HG03571 (cell line): ENCODE results near the gene ATP13A2.

Experiments used
- ATAC-seq: cut with Tn5 transposase; IDR thresholded peaks from one replicate; pipeline ENCODE4 v1.9.1; 2021; ENCODE audit not compliant: unreplicated experiment

Gene ATP13A2, protein sequence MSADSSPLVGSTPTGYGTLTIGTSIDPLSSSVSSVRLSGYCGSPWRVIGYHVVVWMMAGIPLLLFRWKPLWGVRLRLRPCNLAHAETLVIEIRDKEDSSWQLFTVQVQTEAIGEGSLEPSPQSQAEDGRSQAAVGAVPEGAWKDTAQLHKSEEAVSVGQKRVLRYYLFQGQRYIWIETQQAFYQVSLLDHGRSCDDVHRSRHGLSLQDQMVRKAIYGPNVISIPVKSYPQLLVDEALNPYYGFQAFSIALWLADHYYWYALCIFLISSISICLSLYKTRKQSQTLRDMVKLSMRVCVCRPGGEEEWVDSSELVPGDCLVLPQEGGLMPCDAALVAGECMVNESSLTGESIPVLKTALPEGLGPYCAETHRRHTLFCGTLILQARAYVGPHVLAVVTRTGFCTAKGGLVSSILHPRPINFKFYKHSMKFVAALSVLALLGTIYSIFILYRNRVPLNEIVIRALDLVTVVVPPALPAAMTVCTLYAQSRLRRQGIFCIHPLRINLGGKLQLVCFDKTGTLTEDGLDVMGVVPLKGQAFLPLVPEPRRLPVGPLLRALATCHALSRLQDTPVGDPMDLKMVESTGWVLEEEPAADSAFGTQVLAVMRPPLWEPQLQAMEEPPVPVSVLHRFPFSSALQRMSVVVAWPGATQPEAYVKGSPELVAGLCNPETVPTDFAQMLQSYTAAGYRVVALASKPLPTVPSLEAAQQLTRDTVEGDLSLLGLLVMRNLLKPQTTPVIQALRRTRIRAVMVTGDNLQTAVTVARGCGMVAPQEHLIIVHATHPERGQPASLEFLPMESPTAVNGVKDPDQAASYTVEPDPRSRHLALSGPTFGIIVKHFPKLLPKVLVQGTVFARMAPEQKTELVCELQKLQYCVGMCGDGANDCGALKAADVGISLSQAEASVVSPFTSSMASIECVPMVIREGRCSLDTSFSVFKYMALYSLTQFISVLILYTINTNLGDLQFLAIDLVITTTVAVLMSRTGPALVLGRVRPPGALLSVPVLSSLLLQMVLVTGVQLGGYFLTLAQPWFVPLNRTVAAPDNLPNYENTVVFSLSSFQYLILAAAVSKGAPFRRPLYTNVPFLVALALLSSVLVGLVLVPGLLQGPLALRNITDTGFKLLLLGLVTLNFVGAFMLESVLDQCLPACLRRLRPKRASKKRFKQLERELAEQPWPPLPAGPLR

DNA sequence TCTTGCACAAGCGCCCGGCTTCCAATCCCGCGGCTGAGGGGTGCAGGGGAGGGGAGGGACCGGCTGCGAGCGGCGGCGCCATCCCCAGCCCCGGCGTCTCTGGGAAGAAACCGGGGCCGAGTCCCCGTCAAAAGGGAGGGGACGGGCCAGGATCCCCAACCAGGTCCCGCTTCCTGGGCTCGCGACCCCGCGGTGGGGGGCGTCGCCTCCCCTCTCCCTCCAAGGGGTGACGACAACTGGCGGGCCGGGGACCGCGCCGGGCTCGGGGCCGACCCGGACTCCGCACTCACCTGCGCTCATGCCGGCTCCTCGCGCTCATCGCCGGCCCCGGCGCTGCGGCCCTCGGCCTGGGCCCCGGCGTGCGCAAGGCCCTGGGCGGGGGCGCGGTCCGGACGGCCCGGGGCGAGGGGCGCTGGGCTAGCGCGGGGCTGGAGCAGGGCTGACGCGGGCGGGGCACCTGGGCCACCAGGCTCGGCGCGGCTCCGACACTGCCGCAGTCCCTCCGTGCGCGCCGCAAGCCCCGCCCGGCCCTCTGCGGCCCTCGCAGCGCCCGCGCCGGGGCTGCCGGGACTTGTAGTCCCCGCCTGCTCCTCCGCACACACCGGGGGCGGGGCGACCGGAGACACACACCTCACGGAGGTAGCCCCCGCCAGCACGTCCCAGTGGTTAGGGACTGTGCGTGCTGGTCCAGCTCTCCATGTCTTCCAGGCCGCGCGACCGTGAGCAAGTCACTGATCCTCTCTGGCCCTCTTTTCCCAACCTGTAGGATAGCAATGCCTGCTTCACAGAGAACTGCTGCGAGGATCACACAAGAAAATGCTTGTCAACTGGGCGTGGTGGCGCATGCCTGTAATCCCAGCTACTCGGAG, at the start of gene ATP13A2:
ATP13A2 (minus strand) TSS at position 490 of the 869 bp plus-strand sequence; CDS start at position 300, 190 bp downstream.
- peak; percentile 76 for ATAC-seq

DNA sequence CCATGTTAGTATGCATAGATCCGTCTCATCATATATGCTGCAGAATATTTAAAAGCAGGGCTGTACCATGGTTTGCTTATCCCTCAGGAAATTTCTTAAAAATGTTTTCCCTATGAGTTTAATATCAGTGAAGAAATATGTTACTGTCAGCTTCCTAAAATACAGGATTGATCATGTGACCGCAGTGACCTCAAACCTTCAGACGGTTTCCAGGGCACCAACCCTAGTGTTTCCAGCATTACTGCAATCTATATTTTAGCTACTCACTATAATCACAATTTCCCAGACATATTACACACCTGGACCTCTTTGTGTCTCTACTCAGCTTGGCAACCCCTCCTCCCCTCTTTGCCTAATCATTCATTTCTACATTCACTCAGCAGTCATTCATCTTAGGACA, 49.8 kb upstream of the ATP13A2 start:
- ATAC-seq = no peak

DNA sequence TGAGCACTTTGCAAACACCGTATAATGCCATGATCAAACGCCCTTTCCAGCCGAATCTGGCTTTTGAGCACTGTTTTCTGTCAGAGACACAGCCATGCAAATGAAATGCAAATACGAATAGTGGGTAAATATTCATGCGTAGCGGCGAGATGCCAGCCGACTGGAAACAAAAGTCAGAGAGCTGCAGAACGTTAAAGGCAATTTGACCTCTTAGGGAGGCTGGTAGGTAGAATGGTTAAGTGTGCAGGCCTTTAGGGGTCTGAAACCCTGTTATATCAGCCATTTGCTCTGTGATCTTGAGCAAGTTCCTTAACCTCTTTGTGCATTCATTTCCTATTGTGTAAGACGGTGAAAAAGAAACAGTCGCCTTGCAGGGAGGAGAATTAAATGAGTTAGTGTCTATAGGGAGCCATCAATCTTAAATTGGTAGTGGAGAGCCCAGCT, 48.6 kb upstream of the ATP13A2 start:
- no peak for ATAC-seq

DNA sequence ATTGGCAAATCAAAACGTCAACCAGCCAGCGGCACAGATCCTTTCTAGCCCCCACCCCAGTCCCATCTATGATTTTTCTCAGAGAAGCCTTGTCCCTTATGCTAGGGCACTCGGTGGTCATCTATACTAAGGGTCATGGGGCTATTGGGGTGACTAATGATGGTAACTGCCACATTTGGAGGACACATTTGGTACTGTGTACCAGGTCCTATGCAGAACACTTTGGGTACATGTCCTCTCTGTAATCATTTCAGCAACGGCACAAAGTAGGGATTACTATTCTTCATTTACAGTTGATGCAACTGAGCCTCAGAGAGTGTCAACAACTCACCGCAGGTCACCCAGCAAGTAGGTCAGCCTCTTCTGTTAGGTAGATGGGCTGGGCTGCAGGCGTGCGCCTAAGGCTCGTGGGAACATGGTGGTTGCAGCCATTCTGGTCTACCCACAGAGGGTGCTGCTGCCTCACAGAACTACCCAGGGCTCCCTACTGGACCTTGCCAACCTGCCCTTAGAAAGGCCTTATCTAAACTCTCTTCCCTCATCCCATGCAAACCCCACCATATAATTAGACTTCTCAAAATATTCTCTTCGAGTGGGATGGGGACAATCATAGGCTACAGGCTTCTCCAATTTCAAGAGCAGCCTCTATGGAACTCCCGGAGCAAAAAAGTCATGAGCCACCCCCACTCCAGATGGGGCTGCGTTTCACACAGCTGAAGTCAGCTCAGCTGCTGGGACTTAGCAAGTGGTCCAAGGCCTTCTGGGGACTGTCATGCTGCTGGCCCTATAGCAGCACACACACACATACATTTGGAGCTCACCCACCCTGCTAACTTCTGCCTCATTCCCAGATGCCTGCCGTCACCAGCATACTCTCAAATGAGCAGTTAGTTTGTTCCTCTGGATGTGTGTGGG, 47.9 kb upstream of the ATP13A2 start:
- no peak for ATAC-seq

DNA sequence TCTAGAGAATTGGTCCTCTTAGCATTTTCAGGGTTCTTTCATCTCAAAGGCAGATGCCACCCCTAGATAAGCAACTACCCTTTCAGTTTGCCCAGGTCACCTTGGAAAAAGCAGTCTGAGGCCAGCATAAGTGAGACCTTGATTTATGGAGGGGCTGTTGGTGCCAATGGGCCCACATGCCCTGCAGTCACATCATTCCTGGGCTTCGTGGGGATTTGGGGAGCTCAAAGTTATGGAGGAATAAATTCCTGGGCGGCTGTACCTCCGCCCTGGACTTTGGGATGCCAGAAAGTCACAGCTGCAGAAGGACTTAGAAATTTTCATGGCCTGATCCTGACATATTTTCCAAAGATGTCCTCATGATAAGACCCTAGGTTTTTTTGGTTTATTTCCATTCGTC, 44.8 kb upstream of the ATP13A2 start:
- ATAC-seq = no peak

DNA sequence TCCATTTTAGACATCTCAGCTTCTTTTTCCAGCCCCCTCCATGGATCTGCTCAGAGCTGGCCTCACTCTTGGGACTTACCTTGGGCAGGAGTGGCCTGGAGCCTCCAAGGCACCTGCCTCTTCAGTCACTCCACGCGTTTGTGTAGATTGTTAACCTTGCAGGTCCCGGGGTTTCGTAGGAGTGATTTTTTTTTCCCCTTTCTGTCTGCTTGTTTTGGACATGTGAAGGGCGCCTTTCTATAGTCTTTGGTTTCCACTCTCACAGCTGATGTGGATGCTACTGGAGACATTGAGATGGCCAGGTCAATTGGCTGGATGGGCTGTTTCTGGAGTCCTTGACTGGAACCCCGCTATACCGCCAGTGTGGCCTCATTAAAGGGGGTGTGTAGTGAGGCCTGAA, 44.1 kb upstream of the ATP13A2 start:
- no peak for ATAC-seq

DNA sequence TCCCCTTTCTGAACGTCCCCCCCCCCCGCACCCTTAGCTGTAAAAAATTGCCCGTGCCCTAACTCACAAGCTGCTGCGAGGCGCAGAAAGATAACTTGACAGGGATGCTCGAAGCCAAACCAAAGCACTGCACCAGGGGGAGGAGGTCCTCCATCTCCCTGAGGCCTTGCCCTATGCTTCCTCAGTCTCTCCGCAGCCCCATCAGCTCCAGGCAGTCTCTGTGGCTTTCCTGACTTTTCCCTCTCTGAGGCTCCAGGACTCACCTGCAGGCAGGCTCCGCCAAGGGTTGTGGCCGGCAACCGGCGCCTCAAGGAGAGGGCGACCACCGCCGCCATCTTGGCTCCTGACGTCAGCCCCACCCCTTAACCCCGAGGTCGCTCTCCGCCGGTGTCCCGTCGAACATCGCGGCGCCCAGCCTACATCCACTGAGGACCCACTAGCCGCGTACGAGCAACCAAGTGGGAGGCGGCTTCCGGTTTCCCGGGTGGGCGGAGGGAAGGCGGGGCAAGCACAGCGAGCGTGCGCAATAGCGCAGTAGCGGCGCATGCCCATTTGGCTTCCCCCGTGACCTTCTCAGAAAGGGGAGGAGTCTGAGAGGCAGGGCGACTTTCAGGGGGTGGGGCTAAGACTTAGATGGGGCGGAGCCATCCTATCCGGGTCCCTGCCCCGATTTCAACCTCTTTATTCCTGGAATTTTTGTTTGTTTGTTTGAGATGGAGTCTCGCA, 42.1 kb upstream of the ATP13A2 start, which contains the start of gene SDHB:
SDHB (minus strand) TSS at position 348 of the 726 bp plus-strand sequence; CDS start at position 335, 13 bp downstream.
- ATAC-seq = peak; percentile 94

DNA sequence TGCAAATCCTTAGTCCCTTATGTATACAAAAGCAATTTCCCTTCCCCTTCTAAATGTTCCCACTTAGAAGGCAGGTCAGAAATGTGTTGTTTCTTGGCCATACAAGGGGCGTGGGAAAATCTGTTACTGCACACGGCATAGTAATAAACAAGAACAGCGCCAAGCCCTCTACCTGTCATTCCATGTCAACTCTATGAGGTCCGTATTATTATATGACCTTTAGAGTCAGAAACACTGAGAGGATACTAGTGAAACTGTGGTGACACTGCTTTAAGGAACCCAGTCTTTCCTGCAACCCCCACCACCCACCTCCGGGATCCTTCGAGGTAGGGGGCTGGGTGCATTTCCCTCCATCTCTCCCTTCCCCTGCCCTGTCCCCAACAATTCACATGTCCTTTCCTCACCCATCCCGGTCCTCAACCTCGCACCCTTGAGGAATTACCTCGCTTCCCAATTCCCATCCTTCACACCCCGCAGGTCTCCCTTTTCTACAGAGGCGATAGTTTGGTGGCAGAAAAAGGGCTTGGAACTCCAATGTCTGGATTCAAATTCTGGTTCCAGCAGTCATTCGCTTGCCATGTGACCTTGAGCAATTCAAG, 41.5 kb upstream of the ATP13A2 start:
- no peak for ATAC-seq

DNA sequence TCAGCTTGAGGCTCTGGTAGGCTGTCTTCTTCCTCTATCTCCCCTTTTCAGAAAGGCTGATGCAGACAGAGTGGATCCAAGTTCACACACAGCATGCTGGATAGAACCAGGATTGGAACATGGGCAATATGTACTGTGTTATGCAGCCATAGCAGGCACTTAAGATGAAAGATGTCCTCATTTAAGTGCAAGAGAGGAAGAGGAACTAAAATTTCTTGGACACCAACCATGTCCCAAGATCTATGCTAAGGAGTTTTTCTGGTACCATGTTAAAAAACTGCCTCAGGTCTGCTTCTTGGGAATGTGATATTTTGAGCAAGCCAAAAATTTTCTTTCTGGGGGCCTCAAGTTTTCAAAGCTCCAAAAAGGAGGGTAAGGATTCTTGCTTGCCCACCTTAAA, 40.9 kb upstream of the ATP13A2 start:
- no peak for ATAC-seq

DNA sequence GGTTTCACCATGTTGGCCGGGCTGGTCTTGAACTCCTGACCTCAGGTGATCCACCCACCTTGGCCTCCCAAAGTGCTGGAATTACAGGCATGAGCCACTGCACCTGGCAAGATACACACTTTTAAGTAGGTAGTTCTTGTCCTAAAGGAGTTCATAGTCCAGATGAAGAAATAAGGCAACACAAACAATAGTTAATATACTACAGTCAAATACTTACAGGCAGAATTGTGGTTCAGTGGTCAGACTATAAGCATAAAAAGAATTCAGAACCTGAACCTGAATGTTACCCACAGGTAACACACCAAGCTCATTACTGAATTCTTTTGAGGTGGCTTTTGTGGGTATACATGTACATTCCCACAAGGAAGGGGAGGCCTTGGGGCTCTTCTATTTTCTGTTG, 40.3 kb upstream of the ATP13A2 start:
- no peak for ATAC-seq

DNA sequence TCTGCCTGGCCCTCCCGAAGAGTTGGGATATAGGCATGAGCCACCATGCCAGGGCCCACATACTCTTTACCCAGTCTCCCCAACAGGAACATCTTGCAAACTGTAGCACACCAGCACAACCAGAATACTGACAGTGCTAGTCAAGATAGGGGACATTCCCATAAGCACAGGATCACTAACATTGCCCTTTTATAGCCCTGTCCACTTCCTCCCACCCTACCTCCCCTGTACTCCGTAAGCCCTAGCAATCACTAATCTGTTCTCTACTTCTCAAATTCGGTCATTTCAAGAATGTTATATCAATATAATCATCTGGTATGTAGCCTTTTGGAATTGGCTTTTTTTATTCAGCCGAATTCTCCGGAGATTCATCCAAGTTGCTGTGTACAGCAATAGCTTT, 36.2 kb upstream of the ATP13A2 start:
- ATAC-seq = no peak

DNA sequence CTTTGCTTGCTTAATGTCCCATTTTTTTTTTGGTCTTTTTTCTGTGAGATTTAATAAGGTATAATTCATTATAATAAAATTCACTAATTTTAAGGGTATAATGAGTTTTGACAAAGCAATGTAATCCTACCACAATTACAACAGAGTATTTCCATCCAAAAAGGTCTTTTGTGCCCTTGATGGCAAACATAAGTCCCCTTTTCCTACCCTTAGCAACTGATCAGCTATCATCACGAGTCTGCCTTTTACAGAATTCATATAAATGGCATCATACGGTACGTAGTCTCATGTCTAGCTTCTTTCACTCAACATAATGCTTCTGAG, 34.6 kb upstream of the ATP13A2 start:
- no peak for ATAC-seq

DNA sequence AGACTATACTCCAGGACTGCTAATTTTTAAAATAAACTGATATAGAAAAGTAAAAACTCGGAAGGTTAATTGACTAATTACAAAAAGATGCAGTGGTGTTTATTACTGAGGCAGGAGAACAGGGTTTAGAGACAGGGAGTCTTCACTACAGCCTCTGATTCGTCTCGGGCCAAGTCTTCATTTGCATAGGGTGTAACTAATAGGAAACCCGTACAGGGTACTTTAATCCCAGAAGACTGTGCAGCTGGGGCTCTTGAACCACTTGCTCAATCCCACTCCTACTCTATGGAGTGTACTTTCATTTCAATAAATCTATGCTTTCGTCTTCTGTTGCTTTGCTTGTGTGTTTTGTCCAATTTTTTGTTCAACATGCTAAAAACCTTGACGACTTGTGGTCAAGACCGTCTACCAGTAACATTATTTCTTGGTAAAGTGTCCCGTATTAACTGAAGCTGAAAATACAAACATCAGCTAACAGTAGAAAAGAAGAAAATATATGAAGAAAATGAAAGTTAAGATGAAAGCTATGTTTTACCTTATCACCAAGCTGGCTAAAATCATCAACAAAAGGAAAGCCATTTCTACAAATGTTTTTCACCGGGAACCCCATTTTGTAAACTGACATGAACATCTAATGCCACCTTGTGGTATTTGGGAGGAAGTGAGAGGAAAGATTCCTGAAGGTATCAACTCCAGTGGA, 34.1 kb upstream of the ATP13A2 start:
- ATAC-seq = no peak

DNA sequence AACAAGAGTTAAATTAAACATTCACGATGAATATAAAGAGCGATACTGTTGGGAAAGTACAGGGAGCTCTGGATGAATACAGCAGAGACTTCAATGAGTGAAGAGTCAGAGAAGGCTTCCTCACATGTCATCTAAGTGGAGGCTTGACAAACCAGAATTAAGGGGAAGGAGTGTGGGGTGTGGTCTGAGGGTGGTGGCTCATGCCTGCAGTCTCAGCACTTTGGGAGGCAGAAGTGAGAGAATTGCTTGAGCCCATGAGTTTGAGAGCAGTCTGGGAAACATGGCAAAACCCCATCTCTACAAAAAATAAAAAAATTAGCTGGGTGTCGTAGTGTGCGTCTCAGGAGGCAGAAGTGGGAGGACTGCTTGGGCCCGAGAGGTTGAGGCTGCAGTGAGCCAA, 33.4 kb upstream of the ATP13A2 start:
- ATAC-seq = no peak

DNA sequence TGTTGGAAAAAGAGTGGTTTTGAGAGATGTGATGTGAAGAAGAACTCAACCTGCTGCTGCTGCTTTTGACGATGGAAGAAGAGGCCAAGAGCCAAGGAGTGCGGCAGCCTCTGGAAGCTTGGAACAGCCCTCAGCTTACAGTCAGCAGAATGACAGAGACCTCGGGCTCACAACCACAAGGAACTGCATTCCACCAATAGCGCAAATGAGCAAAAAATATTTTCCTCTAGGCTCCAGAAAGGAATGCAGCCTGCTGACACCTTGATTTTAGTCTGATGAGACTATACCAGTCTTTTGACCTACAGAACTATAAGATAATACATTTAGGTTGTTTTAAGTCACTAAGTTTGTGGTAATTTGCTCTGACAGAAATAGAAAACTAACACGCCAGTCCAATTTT, 31.9 kb upstream of the ATP13A2 start:
- no peak for ATAC-seq

DNA sequence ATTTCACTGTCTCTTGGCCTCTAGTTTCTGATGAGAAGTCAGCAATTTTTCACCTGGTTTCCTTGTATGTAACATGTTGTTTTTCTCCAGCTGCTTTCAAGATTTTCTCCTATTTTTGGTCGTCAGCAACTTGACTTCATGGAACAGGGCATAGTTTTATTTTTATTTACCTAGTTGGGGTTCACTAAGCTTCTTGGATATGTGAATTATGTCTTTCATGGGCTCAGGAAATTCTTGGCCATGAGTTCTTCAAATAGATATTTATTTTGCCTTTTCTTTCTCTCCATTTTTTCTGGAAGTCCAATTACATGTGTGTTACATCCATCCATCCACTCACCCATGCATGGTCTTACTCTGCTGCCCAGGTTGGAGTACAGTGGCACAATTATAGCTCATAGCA, 28.4 kb upstream of the ATP13A2 start:
- no peak for ATAC-seq

DNA sequence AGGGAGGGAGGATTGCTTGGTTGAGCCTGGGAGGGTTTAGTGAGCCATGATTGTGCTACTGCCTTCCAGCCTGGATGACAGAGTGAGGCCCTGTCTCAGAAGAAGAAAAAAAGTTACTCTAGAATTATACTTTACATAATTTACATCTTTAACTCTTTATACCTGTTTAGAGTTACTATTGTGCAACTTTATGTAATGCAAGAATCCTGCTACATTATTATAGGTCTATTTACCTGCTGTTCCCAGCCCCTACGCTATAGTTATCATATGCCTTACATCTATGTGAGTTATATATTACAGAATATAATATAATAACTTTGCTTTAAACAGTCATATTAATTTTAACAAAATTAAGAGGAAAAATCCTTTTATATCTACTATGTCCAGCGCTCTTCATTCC, 27.8 kb upstream of the ATP13A2 start:
- no peak for ATAC-seq

DNA sequence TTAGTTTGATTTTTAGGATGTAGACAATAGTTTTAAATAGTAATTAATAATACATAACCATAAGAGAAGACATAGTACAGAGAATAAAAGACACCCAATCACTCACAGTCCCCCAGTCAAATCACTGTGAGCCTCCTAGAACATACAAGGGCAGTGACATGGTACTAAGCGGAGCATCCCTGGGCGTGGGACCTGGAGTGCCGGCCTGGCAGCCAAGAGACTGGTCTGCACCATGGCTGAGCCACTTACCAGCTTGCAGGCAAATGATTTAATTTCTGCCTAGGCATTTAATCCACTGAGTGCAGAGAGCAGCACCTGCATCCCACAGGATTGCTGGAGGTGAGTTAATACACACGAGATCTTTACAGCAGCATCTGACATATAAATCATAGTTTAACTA, 21.8 kb upstream of the ATP13A2 start:
- ATAC-seq = no peak
